DMS153 treated with DMSO at 0.1 percent for 48 hours (cell line): ENCODE data around the gene OSBPL5.
"Not testable (repeated sequence)": the region's sequence is repeated elsewhere in the genome, so short reads cannot be mapped to it uniquely, and the experiment has no call there.

Experiments
- DNase-seq: peaks from one replicate; lab custom pipeline; 2025; ENCODE audit not compliant: unreplicated experiment; lab: John Stamatoyannopoulos, UW

OSBPL5 gene

DNA sequence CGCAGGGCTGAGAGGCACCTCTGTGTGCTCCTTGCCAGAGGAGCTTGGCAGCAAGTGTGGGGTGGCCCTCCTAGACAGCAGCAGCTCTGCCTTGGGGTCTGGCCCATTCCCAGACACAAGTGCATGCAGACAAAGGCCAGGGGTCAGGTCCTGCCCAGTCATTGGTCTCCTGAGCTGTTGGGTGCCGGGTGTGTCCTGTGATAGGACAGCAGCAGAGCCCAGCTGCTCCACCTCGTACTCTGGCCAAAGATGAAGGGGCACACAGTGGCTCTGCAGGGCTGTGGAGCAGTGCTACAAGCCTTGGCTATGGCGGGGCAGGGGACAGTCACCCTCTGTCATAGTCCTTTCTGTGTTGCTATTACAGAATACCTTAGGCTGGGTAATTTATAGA, 17.3 kb upstream of the OSBPL5 start:
- no peak for DNase-seq

DNA sequence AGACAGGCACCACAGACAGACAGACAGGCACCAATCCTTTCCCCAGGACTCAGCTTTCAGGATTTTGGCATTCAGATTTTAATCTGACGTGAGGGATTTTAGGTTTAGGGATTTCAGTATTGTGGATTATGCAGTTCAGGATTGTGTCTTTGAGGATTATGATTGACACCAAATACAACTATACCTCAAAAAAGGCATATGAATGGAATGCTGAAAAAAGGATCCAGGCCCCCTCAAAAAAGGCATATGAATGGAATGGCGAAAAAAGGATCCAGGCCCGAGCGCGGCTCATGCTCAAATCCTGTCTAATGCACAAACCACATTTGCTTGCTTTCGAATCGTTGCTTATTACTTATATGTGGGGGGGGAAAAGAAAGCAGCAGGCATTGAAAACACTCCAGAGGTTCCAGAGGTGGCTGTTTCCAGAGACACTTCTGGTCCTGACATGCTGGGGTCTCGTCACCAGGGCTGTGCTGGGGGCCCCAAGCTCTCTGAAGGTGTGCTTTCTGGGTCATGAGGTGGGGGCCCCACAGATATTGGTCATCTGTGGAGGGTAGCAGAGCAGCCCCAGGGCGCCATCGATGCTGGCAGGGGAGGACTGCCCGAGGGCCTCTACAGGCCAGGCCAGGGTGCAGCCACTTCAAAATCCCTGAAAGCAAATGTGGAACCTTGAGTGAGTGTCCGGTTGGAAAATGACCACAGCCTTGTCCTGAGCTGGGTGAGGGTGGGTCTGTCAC, 16.8 kb upstream of the OSBPL5 start:
- no peak for DNase-seq

DNA sequence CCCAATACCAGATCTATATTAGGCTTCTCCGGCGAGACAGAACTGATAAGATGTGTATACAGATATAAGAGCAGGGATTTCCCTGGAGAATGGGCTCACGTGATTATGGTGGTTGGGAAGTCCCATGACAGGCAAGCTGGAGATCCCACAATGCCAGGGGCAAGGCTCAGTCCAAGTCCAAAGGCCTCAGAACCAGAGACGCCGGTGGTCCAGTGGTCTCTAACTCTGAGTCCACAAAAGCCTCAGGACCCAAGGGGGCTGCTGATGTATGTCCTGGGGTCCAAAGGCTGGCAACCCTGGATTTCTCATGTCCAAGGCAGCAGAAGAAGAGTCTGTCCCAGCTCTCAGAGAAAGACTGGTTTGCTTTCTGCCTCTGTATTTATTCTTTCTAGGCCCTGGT, 15.8 kb upstream of the OSBPL5 start:
- no peak for DNase-seq

DNA sequence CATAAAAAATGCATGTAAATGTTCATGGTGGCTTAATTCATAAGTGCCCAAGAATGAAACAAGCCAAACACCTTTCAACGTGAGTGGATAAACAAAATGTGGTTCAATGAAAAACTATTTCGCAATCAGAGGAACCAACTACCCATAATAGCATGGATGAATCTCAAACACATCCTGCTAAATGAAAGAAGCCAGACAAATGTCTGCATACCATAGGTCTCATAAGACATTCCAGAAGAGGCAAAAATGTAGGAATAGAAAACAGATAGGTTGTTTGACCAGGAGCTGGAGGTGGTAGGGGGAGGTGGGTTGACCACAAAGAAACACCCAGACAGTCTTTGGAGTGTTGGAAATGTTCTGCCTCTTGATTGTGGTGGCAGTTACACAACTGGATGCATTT, 13.2 kb upstream of the OSBPL5 start:
- DNase-seq: no peak

DNA sequence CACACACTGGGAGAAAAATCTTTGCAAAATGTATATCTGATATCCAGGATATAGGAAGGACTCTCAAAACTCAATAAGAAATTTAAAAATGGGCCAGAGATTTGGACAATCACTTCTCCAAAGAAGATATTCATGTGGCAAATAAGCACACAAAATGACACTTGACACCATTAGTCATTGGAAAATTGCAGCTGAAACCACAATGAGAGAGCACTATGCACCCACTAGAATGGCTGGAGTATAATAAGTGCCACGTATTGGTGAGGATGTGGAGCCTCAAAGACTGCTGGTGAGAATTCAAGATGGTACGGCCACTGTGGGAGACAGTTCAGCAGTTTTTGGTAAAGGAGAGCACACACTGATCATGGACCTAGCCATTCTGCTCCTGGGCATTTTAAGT, 12.8 kb upstream of the OSBPL5 start:
- DNase-seq: no peak

DNA sequence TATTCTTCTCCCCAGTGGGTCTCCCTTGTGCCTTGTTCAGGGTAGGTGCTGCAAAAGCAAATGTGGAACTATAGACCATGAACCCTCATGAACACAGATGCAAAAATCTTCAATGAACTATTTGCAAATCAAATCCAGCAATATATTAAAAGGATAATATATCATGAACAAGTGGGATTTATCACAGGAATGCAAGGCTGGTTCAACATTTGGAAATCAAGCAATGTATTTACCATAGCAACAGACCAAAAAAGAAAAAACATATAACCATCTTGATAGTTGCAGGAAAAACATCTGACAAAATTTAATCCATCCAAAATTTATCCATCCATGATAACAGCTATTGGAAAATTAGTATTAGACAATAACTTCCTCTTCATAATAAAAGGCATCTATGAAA, 11.4 kb upstream of the OSBPL5 start:
- no peak for DNase-seq

DNA sequence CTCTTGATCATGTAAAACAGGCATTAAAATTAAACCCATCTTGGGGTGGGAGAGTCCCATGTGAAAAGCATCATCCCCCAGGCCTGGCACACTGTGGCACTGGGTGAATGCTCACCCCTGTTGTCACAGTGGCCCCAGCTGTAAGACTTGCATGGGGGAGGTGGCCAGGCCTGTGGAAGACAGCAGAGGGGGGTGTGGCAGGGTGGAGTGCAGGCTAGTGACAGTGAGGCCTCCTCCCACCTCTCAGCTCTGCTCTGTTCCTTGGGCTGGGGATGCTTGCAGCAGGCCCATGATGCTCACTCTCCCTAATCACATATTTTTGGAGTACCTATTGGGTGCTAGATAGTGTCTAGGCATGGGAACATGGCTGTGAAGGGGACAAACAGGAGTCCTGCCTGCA, 10.1 kb upstream of the OSBPL5 start:
- DNase-seq: no peak

DNA sequence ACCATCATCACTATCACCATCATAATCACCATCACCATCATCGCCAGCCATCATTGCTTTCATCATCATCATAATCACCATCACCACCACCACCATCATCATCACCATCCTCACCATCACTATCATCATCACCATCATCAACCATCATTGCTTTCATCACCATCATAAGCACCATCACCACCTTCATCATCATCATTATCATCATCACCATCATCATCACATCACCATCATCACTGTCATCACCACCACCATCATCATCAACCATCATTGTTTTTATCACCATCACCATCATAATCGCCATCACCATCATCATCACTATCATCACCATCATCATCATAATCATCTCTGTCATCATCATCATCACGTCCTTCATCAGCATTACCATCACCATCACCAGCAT, 9.3 kb upstream of the OSBPL5 start:
- no peak for DNase-seq

DNA sequence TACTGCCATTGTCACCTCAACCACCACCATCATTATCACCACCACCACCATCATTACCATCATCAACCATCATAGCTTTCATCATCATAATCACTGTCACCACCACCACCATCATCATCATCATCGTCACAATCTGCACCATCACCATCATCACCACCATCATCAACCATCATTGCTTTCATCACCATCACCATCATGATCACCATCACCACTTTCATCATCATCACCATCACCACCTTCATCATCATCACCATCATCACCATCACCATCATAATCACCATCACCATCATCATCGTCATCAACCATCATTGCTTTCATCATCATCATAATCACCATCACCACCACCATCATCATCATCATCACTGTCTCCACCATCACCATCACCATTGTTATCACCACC, 8.7 kb upstream of the OSBPL5 start:
- DNase-seq: no peak

DNA sequence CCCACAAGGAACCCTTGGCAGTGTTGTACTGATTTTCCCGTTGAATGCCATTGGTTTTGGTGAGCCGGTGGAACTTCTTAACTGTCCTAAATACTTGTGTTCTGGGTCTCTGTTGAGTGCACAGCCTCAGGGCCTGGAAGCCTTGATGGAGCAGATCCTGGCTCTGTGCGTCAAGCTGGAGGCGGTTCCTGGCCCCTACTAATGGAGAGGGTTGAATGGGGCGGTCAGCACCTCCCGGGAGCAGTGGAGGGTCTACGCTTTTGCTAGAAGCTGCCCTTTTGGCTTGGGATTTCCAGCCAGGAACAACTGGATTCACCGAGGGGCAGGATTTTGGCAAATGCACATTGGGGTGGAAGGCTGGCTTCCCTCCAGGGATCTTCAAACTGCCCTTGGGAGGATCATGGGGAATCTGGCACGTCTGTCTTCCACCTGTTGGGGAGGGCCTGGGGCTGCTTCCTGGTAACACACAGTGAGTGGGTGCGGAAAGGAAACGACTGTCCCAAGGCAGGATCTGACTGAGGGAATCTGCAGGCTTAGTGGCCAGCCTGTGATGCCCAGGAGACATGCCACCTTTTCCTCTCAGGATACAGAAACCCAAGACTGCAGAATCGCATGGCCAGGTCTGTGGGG, 6.9 kb upstream of the OSBPL5 start:
- no peak for DNase-seq

DNA sequence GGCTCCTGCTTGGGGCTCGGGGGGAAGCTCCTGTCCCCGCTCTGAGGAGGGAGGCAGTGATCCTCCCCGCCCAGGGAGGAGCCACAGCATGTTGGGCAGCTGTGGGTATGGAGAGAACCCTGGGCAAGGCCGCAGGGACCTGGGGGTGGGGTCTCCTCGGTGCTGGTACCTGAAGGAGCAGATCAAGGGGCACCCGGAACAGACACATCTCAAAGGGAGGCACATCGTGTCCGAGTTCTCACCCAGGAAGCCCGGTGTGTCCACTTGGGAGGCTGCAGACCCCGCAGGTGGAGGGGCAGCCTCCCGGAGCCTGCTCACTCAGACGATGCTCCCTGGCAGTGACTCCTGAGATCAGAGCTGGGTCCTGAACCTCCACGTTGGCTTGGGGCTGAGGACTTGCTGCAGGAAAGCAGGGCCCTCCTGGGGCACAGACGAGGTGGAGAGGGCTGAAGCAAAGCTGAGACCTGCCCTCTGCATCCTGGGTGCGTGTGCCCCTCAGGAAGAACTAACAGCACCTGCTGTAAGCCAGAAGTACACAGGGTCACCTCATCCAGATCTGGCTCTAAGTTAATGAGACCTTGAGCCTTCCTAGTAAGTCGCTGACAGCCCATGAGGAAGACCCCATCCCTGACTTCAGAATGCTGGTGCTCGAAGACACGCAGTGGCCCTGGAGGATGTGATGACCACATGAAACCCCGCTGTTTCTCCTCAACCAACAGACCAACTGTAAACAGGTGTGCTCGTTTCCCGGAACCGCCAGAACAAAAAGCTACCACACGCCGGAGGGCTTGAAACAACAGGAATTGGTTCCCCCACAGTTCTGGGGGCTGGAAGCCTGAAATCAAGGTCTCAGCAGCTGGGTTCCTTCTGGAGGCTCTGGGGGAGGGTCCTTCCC, 5.9 kb upstream of the OSBPL5 start:
- no peak for DNase-seq

DNA sequence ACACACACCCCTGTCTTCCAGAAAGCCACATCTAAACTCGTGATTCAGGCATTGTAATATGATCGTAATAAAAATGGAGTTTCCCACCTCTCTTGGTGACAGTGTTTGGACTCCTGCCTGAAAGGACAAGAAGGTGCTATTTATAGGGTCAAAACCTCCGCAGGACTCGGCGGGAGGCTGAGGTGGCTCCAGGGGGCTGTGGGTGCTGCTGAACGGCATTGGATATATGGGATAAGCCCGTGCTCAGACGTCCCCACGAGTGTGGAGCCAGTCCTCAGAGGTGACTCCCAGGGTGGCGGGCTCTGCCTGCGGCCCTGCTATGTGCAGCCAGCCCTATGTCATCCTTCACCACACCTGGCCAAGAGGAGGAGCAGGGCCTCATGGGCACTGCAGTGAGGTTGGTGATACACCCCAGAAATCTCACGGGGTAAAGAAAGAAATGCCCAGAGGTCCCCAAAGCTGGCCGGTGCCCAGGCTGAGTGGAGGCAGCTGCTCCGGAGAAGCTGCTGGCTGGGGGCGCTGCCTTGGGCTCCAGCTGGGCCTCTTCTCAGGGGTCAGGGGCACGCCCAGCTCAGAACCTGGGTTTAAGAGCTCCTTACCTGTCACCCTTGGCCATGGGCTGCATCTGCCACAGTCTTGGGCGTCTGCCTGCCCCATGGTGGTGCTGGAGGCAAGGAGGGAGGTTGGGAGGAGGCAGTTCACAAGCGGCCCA, 5.1 kb upstream of the OSBPL5 start:
- no peak for DNase-seq

DNA sequence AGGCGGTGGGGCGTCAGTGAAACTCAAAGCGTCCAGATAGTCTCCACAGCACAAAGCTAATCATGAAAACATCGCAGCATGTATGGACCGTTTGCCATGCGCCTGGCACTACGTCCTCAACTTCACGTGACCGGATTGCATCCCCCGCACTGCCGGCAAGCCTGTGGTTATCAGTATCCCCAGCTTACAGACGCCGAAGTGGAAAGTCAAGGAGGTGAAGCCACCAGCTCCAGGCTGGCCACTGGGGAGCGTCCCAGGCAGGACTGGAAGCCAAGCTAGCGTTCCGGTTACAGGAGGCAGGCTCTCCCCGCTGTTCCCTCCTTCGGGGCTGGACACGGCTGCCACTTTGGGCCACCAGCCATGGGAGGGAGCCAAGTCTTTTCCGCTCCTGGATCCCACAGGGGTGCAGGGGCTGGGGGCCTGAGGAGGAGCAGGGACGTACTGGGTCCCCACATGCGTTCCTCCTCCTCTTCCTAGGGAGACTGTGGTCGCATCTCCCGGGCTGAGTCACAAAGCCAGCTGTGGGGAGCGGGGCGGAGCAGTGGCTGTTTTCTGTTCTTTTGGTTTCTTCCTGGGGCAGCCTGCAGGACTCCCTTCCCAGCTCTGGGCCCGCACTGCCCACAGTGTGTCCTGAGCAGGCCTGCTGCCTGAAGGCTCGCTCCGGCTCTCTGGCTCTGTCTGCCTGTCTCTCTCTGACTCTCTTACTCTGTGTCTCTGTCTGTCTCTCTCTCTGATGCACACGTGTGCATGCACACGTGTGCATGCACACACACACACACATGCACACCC, 4.3 kb upstream of the OSBPL5 start:
- no peak for DNase-seq

DNA sequence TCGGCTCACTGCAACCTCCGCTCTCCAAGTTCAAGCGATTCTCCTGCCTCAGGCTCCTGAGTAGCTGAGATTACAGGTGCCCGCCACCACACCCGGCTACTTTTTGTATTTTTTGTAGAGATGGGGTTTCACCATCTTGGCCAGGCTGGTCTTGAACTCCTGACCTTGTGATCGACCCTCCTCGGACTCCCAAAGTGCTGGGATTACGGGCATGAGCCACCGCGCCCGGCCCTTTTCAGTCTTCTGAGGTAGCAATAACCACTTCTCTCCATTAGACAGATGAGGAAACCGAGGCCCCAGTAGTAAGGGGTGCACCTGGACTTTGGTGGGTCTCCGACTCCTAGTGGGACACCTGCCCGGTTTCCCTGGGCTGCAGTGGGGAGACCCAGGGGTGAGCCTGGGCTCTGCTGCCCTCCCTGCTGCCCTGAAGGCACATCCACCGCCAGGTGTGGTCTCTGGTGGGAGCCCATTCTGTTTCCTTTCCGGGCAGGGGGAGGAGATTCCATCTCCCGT, 3.7 kb upstream of the OSBPL5 start:
- not testable (repeated sequence) for DNase-seq

DNA sequence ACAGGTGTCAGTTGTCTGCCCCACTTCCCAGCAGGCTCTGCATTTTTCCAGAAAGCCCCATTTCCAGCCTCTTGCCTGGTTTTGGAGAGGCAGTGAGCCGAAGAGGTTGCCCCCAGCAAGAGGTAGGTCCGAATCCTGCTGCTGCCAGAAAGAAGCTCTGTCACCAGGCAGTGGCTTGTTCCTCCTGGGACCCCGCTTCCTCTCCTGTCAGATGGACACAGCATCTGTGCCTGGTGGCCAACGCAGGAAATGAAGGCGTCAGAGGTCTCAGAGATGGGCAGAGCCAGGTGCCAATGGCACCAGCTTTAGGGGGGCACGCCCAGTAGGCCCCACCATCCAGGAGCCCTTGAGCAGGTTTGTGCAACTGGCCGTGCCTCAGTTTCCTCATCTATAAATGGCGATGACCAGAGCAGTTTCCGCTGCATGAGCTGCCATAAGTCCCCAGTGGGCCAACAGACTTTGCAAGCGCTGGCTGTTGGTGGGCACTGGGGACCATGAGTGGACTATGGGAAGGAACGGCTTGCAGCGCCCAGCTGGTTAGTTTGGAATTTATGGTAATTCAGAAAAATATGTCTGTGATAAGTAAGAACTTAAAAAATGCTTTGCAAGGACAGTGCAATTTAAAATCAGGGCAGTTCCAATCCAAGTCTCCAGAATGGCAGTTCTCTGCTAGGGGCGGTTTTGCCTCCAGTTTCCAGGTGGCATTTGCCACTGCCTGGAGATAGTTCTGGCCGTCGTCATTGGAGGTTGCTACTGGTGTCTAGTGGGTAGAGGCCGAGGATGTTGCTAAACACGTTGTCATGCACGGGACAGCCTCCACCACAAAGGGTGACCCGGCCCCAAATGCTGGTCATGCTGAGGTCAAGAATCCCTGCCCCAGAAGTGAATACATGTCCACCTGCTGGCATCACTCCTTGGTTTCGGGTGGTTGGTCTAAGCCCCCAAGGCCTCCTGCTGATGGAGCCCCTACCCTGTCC, 2.3 kb upstream of the OSBPL5 start:
- no peak for DNase-seq

DNA sequence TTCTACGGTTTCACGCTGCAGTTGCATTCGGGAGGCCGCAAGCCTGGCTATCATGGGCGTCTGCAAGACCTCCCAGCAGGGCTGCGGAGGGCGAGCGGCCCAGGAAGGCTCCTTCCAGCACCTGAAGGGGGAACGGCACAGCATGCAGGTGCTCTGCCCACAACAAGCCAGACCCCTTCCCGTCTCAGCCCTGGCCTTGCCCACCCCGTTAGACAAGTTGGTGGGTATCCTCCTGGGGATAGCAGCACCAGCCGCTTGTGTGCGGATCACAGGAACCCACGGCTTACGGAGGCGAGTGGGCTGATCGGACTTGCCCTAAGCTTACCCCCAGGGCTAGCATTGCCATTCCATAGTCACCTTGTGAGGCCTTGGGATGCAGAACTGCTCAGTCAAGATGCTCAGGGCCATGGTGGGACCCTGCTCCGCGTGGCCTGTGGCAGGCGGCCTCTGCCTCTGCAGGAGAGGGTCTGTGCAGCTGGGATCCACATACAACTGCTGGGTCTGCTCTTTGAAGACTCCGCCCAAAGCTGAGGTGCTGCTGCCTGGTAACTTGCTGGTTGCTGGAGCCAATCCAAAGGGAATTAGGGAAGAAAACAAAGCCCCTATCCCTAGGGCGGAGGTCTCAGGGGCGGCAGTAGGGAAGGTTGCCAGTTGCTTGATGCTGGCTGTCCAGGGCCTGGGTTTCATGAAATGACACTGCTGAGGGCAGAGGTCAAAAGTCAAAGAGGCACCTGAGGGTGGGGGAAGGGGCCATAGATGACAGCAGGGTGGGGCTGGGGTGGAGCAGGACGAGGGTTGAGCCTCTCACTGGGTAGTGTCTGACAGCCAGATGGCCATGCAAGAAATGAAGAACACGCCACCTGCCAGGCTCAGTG, 1.4 kb upstream of the OSBPL5 start:
- DNase-seq: no peak

DNA sequence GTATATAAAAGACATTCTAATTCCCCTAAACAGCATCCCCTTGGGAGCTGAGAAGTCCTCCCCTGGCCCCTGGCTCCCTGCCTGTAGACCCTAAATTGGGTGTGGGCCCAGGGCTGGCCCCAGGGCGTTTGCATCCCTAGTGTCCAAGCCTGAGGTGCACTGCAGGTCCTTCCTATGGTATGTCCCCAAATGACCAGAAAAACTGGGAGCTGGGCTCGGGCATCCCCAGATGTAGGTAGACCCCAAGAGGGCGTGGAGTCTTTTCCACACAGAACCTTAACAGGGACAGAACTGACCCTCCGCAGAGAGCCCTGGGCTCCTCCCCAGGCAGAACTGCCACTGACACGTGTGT, 782 bp upstream of the OSBPL5 start:
- no peak for DNase-seq

DNA sequence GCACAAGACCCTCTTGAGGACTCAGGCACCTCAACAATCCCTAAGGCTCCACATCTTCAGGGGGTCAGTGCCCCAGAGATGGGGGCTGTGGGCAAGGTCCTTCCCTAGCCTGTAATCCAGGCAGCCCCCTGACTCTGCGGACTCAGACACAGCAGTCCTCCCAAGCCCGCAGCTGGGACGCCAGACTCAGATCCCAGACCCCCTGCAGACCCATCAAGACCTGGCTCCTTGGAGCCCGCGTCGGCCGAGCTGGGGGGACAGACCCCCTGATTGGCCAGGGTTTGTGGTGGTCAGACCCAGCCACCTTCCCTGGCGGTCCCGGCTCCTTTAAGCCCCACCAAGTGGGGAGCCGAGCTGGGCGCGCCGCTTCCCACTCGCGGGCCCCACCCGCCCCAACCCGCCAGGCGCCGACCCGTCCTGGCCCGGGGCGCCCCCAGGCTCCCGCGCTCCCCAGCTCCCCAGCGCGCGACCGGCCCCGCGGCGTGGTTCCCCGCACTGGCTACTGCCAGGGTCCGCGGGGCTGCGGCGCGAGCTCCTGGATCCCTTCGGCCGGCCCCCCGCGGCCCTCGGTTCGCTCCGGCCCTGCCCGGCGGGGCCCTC, 458 bp downstream of the OSBPL5 start:
- DNase-seq: no peak
